Neural progenitor cell (in vitro differentiated cells): ENCODE measurements around the gene DOCK4.

Experiments
- CTCF ChIP-seq: fragments of 200-600 bp; sonication (generic); IDR thresholded peaks from 2 replicates; pipeline ENCODE4 v1.5.1; 2017; ENCODE audit warnings: antibody characterized with exemption, mild to moderate bottlenecking
- EZH2 ChIP-seq: fragments of 200-600 bp; sonication (generic); IDR thresholded peaks from 2 replicates; pipeline ENCODE4 v1.6.1; 2017; ENCODE audit warnings: antibody characterized with exemption, mild to moderate bottlenecking, moderate library complexity

- TF ChIP-seq CTCF (peak; percentile 76), EZH2 (no peak)
Measured at GRCh38 chr7:111741811-111742240, 464.4 kb downstream of the DOCK4 start.
